Activated naive CD4-positive, alpha-beta T cell treated with Interleukin-2 at 50 U/mL for 16 hours (primary cell): ENCODE results near the gene RAB3IL1.

Experiments
- DNase-seq: peaks from one replicate; pipeline ENCODE4 v3.0.0-alpha.2; 2020

Gene RAB3IL1

DNA sequence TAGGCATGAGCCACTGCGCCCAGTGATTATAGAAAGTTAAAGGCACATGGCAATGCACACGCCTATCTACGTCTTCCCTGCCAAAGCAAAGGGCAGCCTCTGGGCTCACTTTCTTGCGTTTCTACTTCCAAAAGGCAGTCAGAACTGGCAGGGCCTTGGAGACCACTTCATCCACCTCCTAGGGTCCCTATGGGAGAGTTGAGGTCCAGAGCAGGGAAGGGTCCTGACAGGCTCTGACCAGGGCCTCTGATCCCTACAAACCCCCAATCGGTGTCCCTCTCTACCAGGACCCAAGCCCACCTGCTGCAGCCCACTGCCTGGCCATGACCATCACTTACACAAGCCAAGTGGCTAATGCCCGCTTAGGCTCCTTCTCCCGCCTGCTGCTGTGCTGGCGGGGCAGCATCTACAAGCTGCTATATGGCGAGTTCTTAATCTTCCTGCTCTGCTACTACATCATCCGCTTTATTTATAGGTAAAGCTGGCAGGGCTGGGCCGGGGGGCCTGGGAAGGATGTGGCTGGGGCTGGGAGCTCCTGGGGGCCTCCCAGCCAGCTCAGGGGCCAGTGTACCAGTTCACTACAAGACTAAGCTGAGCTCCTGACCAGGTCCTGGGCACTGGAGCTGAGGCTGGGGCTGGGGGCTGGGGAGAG is 34.2 kb upstream of the RAB3IL1 start:
- DNase-seq = no peak

DNA sequence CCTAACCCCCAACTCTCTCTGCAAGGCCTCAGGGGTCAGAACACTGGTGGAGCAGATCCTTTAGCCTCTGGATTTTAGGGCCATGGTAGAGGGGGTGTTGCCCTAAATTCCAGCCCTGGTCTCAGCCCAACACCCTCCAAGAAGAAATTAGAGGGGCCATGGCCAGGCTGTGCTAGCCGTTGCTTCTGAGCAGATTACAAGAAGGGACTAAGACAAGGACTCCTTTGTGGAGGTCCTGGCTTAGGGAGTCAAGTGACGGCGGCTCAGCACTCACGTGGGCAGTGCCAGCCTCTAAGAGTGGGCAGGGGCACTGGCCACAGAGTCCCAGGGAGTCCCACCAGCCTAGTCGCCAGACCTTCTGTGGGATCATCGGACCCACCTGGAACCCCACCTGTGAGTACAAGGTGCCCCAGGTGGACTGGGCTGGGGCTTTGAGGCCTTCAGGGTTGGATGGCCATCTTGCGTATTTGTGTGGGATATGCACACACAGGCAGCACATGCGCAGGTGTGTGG is 32.7 kb upstream of the RAB3IL1 start, which contains the start of gene BEST1:
Gene BEST1 (plus strand): TSS at position 317 of the 513 bp plus-strand sequence. CDS start 1,456 bp downstream, outside the sequence.
- DNase-seq = no peak

DNA sequence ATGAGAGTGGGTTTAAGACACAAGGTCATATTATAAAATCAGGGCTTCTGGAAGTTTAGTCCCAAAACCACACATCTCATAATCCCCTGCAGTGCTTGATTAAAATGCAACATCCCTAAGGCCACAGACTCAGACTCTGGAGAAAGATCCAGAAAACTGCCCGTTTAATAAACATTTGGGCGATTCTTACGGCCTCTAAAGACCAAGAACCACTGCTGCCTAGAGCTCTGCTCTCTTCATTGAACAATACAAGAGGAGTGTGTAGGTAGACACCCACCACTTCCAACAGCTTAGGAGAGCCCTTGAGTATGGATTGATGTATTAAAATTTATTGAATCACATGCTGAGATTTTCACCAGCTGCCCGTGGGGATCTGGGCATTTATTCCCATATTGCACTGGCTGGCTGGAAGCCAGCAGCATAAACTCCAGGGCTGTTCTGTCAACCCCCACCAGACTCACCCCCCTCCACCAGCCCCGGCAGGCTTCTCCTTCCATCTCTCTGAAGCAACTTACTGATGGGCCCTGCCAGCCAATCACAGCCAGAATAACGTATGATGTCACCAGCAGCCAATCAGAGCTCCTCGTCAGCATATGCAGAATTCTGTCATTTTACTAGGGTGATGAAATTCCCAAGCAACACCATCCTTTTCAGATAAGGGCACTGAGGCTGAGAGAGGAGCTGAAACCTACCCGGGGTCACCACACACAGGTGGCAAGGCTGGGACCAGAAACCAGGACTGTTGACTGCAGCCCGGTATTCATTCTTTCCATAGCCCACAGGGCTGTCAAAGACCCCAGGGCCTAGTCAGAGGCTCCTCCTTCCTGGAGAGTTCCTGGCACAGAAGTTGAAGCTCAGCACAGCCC is 32.0 kb upstream of the RAB3IL1 start:
- no peak for DNase-seq

DNA sequence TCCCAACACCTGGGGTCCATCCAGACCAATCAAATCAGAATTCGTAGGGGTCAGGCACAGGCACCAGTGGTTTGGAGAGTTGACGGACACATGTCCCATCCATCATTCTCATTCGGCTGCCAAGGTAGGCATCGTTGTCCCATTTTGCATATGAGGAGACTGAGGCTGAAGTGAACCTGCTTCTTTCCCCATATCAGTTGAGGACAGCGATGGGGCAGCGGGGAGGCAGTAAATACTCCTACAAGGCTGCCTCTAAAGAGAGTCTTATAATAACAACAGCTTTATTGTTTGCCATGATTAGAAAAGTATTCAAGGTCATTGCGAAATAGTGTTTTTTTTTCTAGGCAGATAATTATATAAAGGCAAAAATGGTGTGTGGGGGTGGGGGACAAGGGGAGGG is 31.1 kb upstream of the RAB3IL1 start:
- no peak for DNase-seq

DNA sequence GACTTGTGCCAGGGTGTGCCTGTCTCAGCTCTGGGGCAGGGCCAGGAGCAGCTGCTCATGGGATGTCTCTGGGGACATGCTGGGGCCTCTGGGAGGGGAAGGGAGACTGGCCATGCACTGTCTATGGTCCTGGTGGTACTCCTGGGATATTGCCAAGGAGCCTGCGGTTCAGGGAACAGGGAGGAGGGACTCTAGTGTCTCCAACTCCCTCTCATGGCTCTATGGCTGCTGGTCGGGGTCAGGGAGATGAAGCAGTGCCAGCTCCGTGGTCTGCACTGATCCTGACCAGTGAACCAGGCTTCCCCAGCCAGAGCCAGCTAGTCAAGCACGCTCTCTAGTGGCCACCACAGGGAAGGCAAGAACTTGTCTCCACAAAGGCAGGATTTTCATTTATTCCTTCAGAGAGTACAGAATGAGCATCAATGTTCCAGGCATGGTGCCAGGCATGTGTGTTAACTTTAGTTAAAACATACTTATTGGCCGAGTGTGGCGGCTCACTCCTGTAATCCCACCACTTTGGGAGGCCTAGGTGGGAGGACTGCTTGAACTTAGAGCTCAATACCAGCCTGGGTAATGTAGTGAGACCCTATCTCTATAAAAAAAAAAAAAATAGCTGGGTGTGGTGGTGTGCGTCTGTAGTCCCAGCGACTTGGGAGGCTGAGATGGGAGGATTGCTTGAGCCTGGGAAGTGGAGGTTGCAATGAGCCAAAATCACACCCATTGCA is 30.3 kb upstream of the RAB3IL1 start:
- DNase-seq = peak; percentile 67

DNA sequence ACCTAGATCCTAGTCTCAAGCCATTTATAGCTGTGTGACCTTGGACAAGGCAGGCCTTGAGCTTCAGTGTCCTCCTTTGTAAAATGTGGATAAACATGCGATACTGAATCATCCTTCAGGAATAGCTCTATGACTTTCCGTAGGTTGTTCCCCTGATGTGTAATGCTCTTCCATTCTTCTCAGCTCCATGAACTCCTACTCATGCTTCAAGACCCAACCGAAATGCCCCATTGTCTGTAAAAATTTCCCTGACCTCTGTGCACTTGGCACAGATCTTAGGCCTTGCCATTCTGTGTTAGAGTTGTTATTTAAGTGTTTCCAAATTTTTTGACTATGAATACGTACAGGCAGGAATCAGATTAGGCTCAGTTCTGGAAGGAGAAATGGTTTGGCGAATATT is 29.5 kb upstream of the RAB3IL1 start:
- no peak for DNase-seq

DNA sequence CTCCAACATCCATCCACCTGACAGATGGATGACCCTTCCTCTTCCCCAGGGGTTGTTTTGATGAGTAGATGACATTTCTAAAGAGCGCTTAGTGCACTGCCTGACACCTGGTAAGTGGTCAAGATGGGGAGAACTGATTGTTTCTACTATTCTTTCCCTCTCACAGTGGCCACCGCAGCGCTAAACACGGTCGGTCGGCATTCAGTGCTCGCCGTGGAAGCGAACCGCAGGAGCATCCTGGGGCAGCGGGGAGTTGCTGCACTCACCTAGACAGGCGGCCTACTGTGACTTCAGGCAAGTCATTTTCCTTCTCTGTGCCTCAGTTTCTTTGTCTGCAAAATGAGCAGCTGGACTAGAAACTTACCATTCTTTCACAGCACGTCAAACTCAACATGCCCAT is 27.8 kb upstream of the RAB3IL1 start:
- no peak for DNase-seq

DNA sequence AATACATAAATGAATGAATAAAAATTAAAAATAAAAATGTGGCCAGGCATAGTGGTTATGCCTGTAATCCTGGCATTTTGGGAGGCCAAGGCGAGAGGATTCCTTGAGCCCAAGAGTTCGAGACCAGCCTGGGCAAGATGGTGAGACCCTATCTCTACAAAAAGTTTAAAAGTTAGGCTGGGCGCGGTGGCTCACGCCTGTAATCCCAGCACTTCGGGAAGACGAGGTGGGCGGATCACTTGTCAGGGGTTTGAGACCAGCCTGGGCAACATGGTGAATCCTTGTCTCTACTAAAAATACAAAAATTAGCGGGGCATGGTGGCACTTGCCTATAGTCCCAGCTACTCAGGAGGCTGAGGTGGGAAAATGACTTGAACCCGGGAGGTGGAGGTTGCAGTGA is 23.1 kb upstream of the RAB3IL1 start:
- no peak for DNase-seq

DNA sequence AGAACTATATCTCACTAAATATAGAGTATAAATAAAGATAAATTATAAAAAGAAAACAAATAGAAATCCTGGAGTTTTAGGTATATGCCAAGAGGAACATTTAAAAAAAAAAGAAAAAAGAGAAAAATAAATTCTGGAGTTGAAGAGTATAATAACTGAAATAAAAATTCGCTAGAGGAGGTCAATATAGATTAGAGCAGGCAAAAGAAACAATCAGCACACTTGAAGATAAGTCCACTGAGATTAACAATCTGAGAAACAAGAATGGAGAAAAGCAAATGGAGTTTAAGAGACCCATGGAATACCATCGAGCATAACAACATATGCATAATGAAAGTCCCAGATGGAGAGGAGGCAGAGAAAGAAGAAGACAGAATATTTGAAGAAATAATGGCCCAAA is 18.5 kb upstream of the RAB3IL1 start:
- no peak for DNase-seq

DNA sequence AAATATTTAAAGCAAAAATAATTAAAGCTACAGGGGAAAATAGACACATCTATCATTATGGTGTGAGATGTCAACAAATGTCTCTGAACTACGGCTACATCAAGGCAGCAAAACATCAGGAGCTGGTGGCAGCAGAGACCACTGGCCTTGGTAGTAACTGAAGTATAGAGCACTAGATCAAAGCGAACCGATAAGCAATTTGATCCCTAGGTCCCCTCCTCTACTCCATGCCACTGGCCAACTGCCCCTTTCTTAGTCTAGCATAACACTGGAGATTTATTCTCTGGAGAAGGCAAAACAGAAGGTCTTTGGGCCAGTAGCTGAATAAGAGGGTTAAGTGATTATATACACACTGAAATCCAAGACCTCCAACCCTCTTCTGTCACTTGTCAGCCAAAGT is 13.6 kb upstream of the RAB3IL1 start:
- DNase-seq = no peak

DNA sequence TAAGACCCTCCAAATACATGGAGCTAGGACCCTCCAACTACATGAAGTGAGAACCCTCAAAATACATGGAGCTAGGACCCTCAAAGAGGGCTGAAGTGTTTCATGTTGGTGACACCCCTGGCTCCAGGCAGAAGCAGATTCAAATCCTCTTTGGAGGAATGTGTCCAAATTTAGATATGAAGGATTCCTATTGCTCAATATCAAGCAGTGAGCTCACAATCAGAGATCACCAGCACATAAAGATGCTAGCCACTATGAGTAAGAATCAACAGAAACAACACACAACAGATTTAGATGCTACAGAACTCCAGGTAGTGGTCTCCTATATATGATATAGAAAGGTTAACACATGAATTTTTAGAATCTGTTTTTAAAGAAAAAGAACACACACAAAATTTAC is 11.2 kb upstream of the RAB3IL1 start:
- no peak for DNase-seq

DNA sequence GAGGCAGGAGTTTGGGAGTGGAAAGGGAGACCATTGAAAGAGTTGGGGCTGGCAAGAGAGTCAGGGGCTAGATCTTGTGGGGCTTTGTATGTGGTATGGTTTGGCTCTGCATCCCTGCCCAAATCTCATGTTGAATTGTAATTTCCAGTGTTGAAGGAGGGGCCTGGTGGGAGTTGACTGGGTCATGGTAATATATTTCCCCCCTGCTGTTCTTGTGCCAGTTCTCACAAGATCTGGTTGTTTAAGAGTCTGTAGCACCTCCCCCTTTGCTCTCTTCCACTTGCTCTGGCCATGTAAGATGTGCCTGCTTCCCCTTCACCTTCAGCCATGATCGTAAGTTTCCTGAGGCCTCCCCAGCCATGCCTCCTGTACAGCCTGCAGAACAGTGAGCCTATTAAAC is 10.1 kb upstream of the RAB3IL1 start:
- no peak for DNase-seq

DNA sequence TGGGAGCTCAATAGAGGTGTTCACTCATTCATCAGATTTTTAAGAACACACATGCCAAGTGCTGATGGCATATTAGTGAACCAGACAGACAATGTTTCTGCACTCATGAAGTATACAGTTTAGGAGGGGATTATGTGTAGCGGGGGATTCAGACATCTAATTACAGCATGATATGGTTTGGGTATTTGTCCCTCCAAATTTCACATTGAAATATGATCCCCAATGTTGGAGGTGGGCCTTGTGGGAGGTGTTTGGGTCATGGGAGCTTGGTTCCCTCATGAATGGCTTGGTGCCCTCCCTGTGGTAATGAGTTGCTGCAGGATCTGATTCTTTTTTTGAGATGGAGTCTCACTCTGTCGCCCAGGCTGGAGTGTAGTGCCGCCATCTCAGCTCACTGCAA is 8.9 kb upstream of the RAB3IL1 start:
- no peak for DNase-seq

DNA sequence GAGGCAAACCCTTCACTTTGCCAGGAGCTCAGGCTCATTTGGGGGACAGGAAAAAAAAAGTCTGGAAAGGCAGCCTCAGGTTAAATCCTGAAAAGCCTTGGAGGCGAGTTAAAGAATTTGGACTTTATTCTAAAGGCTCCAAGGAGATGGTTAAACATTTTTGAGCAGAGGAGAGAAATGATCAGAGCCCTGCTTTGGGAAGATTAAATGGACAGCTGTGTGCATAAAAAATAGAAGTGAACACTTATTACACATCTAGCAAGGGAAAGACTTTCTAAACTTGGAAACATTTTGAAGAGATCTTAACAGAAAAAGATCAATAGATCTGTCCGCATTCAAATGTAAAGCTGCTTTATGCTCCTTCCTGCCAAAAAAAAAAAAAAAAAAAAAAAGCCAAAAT is 8.4 kb upstream of the RAB3IL1 start:
- DNase-seq = no peak

DNA sequence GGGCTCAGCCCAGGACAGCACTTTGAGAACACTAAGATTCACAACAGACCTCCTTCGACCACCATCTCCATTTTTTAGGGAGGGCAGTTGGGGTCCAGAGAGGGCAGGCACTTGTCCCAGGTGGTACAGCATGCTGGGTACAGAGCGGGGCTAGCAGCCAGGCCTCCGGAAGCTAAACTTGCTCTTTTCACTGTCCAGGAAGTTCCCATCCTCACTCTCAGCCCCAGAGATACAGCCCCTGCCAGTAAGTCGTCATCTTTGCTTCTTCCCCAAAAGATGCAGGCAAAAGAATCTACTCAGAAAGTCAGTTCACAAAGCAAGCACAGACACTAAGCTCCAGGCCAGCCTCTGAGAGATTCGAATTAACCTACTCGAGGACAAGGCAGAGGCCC is 6.7 kb upstream of the RAB3IL1 start:
- no peak for DNase-seq

DNA sequence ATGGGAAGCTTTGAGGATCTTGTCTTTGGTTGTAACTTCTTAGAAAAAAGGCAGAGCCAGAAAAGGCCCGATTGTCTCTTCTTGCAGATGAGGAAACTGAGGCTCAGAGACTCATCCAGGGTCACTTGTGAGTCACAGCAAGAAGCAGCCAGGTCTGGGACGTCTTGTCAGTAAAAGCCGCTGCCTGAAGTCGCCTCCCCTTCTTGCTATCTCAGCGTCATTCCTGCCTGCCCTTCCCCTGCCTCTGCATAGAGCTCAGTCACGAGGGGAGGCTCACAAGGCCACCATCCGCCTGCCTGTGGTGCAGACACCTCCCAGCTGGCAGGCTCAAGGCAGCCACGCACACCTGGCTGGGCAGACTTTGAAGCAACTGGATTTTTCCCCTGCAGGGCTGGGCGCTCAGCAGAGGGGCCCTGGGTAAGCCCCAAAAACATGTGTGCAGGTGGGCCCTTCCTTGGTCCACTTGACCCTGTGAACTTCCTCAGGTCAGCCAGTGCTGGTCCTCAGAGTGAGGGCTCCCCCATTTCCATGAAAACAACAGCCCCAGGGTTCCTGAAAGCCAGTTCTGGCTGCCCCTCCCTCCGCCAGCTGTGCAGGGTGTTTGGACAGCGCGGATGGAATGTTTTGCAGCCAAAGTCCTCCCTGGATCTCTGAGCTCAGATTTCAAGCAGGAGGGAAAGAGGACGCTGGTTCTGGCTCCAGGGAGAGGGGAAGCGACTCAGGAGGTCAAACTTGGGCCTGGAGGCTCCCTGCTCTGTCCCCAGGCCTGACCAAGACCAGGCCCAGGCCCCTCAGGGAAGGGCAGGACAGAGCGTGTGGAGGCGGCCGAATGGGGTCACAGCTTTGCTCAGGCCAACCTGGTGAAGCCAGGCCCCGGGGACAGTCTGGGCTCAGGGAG is 6.0 kb upstream of the RAB3IL1 start:
- no peak for DNase-seq

DNA sequence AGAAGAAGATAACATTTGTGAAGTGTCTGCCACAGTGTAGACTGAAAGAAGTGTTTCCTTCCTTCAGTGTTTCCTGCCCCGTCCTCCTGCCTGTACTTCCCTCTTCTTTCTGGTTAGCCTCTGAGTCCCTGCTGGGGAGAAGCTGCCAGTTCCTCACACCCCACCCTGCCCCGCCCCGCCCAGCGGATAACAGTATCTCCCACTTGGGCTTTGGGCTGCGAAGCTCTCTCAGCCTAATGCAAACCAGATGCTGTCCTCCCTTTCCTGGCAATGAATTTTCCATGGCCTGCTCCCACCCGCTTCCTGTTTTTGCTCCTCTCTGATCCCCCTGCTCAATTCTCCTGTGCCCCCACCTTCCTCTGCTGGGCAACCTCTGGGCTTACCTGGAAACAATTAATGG is 5.2 kb upstream of the RAB3IL1 start:
- DNase-seq = no peak

DNA sequence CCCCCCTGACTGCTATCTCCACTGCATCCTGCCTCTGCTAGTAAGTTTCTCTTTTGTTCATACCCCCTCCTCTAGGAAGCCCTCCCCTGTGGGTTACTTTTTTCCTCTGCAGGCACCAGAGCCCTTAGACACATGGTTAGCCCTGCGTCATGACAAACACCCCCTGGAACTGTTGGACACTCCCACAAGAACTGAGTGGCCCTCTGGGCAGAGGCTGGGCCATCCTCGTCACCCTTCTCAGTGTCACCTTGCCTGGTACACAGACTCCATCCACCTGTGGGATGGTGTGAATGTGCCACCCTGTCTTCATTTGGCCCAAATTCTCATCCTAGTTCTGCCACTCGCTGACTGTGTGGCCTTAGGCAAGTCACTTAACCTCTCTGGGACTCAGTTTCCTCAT is 4.1 kb upstream of the RAB3IL1 start:
- DNase-seq = no peak

DNA sequence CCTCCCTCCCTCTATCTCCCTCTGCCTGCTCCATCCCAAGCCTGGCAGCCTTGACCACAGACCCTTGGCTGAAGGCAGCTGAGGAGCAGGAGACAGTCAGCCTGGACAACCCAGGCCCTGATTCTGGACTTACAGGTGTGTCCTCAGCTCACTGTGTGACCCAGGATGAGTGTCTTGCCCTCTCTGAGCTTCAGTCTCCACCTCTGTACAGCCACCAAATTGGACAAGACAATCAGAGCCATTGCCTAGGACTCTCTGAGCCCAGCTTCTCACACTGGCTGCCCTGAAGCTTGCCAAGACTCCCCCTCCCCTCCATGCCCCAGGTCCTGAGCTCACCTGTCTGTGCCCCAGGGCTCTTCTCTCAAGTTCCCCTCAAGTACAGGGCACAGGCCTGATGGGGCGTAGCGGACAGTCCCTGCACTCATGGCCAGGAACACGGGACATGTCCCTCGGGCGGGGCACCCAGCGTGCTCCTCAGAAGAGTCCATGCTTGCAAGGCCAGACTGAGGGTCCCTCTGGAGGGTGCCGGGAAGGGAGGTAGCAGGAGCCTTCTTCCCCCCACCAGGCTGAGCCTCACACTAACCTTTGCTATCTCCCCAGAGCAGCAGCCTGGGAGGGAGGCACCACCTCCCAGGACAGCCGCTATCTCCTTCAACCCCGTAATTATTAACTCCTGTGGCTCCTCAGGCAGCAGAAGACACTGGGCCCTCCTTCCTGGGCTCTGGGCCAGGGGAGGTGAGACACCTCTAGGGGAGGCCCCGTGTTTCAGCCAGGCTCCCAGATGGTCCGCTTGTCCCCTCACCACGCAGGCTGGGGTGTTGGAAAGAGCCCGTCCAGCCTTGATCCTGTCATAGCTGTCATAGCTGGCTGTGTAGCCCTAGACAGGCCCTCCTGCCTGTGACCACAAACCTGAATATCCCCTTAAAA is 2.6 kb upstream of the RAB3IL1 start:
- no peak for DNase-seq

DNA sequence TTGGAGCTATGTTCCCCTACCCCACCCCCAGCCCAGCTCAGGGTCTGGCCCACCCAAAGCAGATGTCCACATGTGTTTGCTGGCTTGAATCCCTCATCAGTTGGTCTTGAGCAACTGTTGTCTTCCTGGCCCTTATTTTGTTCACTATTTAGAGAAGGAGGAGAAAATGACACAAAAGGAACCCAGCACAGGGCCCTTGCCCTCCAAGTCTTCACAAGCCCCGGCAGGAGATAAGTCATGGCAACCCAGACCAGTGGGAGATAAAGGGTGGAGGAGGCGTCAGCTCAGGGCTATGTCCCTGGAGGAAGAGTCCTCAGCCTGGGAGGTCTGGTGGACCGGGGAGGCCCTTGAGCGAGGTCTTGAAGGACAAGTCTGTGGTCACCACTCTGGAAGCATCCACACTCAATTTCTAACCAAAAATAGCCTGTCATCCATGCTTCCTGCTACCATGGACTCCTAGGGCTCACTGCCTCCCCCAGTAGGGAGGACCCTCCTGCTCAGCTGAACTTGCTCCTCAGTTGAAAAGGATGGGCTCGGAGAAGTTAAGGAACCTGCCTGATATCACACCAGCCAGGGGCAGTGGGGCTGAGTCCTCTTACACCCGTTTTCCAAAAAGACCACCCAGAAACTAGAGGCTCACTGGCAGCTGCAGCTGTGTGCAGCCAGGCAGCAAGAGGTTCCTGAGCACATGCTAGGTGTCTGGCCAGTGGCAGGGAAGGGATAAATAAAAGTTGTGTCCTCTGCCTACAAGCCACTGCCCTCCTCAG is 1.8 kb upstream of the RAB3IL1 start:
- no peak for DNase-seq
